MM.1S (cell line): ENCODE results near the gene GPR183.

Experiments used
- DNase-seq: peaks from one replicate; pipeline ENCODE4 v3.0.0-alpha.2; 2015
- H2AFZ ChIP-seq: fragments of 300-600 bp; sonication (generic); 2 replicates; pipeline ENCODE4 v1.6.0; 2016; ENCODE audit warnings: antibody characterized with exemption, low read length
- H3F3A ChIP-seq: fragments of 300-600 bp; sonication (generic); 2 replicates; pipeline ENCODE4 v1.6.1; 2016; ENCODE audit warnings: mild to moderate bottlenecking, antibody characterized with exemption, low read length, moderate library complexity, mixed read lengths; ENCODE audit not compliant: insufficient read depth
- H3K27ac ChIP-seq: fragments of 300-600 bp; sonication (generic); 2 replicates; pipeline ENCODE4 v1.5.1; 2016; ENCODE audit warnings: mild to moderate bottlenecking, low read length
- H3K27me3 ChIP-seq: fragments of 300-600 bp; sonication (generic); replicated peaks from 2 replicates; pipeline ENCODE4 v1.6.0; 2016; ENCODE audit warnings: low read length; ENCODE audit not compliant: insufficient read depth
- H3K36me3 ChIP-seq: fragments of 300-600 bp; sonication (generic); replicated peaks from 2 replicates; pipeline ENCODE4 v1.6.1; 2016; ENCODE audit warnings: mild to moderate bottlenecking, low read length, mixed read lengths; ENCODE audit not compliant: insufficient read depth
- H3K4me1 ChIP-seq: fragments of 300-600 bp; sonication (generic); 2 replicates; pipeline ENCODE4 v1.6.1; 2016; ENCODE audit warnings: low read length, mixed read lengths
- H3K4me2 ChIP-seq: fragments of 300-600 bp; sonication (generic); 2 replicates; pipeline ENCODE4 v1.6.0; 2016; ENCODE audit warnings: low read depth, low read length
- H3K4me3 ChIP-seq: fragments of 300-600 bp; sonication (generic); 2 replicates; pipeline ENCODE4 v1.5.1; 2016; ENCODE audit warnings: low read length, mixed read lengths
- H3K79me2 ChIP-seq: fragments of 300-600 bp; sonication (generic); 2 replicates; pipeline ENCODE4 v1.6.1; 2016; ENCODE audit warnings: mixed run types, low read length, mixed read lengths
- H3K9ac ChIP-seq: fragments of 300-600 bp; sonication (generic); 2 replicates; pipeline ENCODE4 v1.6.1; 2016; ENCODE audit warnings: low read length, mixed read lengths
- H3K9me2 ChIP-seq: fragments of 300-600 bp; sonication (generic); replicated peaks from 2 replicates; pipeline ENCODE4 v1.6.1; 2016; ENCODE audit warnings: mild to moderate bottlenecking, low read length, mixed read lengths; ENCODE audit not compliant: insufficient read depth
- H3K9me3 ChIP-seq: fragments of 300-600 bp; sonication (generic); replicated peaks from 2 replicates; pipeline ENCODE4 v1.6.1; 2016; ENCODE audit warnings: mild to moderate bottlenecking, low read length, mixed read lengths; ENCODE audit not compliant: insufficient read depth
- H4K20me1 ChIP-seq: fragments of 300-600 bp; sonication (generic); 2 replicates; pipeline ENCODE4 v1.6.1; 2016; ENCODE audit warnings: mild to moderate bottlenecking, low read length, moderate library complexity, mixed read lengths; ENCODE audit not compliant: insufficient read depth
- EZH2 ChIP-seq: fragments of 300-600 bp; sonication (generic); optimal IDR thresholded peaks from 2 replicates; pipeline ENCODE3; 2017; ENCODE audit warnings: low read depth, mild to moderate bottlenecking, antibody characterized with exemption, low read length, mixed read lengths
- EZH2phosphoT487 ChIP-seq: fragments of 300-600 bp; sonication (generic); IDR thresholded peaks from 2 replicates; pipeline ENCODE4 v1.6.1; 2018; ENCODE audit warnings: antibody characterized with exemption, low read length
- TF ChIP-seq, protein P1 (sequence below): fragments of 300-600 bp; sonication (generic); IDR thresholded peaks from 2 replicates; pipeline ENCODE4 v1.5.1; 2016; ENCODE audit warnings: antibody characterized with exemption, low read length, mixed read lengths

The GPR183 gene

DNA sequence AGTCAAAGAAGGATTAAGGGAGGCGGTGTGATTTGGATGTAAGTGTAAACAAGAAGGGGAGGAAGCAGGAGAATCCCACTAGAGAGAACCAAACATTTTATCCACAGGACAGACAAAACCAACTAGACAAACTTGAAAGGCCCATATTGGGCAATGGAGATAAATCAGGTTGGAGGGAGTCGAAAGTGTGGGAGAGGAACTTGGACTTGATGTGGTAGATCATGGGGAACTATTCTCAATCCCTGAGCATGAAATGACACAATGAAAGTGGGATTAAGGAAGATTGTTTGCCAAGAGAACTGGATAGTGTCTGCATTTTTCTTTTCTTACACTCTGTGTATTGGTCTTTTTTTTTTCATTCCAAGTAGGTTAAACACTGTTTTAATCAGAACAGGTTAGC lies 17.9 kb downstream of the GPR183 start:
- no peak overlapping the region for H3K4me2 ChIP-seq
- H3K27me3 ChIP-seq = no peaks in the 10 kb centered on the region

DNA sequence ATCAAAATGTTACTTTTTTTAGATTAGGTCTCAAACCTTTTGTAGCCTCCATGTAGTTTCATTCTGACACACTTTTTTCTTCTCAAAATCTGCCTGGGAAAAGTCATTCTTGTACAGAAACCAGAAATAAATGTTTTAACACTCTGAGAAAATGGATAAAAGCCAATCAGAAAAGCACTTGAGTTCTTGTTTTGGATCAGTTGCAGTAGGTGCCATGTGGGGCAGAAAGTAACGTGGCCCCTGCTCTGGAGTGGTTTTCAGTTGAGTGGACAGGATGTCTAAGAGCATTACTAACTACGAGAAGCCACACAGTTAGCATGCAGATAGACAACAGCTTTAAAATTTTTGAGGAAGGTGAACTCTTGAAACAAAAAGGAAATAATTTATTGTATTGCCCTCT lies 19.1 kb downstream of the GPR183 start:
- Histone ChIP-seq H3K9me3 (no peaks in the 10 kb centered on the region), H3K4me3 (no peak overlapping the region), H3K4me1 (no peaks in the 10 kb centered on the region), H3F3A (no peaks in the 10 kb centered on the region), H3K9ac (no peak overlapping the region), H4K20me1 (no peaks in the 10 kb centered on the region), H2AFZ (no peak overlapping the region), H3K36me3 (no peaks in the 10 kb centered on the region), H3K79me2 (no peaks in the 10 kb centered on the region), H3K9me2 (no peaks in the 10 kb centered on the region), H3K27me3 (no peaks in the 10 kb centered on the region), H3K27ac (no peak overlapping the region), H3K4me2 (no peak overlapping the region)
- no peak for TF ChIP-seq EZH2
- TF ChIP-seq, protein P1, sequence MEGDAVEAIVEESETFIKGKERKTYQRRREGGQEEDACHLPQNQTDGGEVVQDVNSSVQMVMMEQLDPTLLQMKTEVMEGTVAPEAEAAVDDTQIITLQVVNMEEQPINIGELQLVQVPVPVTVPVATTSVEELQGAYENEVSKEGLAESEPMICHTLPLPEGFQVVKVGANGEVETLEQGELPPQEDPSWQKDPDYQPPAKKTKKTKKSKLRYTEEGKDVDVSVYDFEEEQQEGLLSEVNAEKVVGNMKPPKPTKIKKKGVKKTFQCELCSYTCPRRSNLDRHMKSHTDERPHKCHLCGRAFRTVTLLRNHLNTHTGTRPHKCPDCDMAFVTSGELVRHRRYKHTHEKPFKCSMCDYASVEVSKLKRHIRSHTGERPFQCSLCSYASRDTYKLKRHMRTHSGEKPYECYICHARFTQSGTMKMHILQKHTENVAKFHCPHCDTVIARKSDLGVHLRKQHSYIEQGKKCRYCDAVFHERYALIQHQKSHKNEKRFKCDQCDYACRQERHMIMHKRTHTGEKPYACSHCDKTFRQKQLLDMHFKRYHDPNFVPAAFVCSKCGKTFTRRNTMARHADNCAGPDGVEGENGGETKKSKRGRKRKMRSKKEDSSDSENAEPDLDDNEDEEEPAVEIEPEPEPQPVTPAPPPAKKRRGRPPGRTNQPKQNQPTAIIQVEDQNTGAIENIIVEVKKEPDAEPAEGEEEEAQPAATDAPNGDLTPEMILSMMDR = no peak
- no peak for TF ChIP-seq EZH2phosphoT487
- no peak for DNase-seq

More for the DNA sequence above, 17.9 kb downstream of the GPR183 start:
- TF ChIP-seq, protein P1 = no peak
- TF ChIP-seq EZH2phosphoT487 = no peak
- no peak for TF ChIP-seq EZH2
- H3K79me2 ChIP-seq = no peaks in the 10 kb centered on the region
- no peak overlapping the region for H3K27ac ChIP-seq
- no peaks in the 10 kb centered on the region for H3K4me1 ChIP-seq
- H2AFZ ChIP-seq = no peak overlapping the region
- H3K9me3 ChIP-seq = no peaks in the 10 kb centered on the region
- H3K4me3 ChIP-seq = no peak overlapping the region
- no peak for DNase-seq
- H3F3A ChIP-seq = no peaks in the 10 kb centered on the region
- H3K36me3 ChIP-seq = no peaks in the 10 kb centered on the region
- no peak overlapping the region for H3K9ac ChIP-seq
- H4K20me1 ChIP-seq = 0 out of 2 replicates have a peak, but pooled peaks cover 3% of the 10 kb centered on the region
- no peaks in the 10 kb centered on the region for H3K9me2 ChIP-seq

DNA sequence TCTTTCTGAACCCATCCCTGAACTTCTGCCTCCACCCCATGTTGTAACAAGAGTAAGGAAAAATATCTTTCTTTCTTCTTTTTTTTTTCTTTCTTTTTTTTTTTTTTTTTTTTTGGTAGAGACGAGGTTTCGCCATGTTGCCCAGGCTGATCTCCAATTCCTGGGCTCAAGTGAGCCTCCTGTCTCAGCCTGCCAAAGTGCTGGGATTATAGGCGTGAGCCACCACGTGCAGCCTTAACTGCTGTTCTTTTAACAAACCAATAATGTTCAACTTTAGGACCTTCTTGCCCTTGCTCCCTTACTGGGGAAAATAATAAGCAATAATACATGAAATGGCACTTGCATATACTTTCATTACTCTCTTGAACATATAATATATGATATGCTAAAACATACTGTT lies 19.6 kb downstream of the GPR183 start:
- no peaks in the 10 kb centered on the region for H3K9me3 ChIP-seq
- H3K36me3 ChIP-seq = no peaks in the 10 kb centered on the region
- H3K27ac ChIP-seq = no peak overlapping the region
- H2AFZ ChIP-seq = no peak overlapping the region
- H4K20me1 ChIP-seq = no peaks in the 10 kb centered on the region
- H3K9me2 ChIP-seq = no peaks in the 10 kb centered on the region
- no peaks in the 10 kb centered on the region for H3K27me3 ChIP-seq
- H3K4me1 ChIP-seq = no peaks in the 10 kb centered on the region
- no peaks in the 10 kb centered on the region for H3F3A ChIP-seq
- H3K4me2 ChIP-seq = no peak overlapping the region
- H3K4me3 ChIP-seq = no peak overlapping the region
- H3K9ac ChIP-seq = no peak overlapping the region
- no peak for DNase-seq
- TF ChIP-seq, protein P1 = no peak
- TF ChIP-seq EZH2phosphoT487 (no peak), EZH2 (no peak)
- no peaks in the 10 kb centered on the region for H3K79me2 ChIP-seq
